Gastrocnemius medialis (tissue), 4 donors: ENCODE data around the gene PPFIA4.

Source experiments
- CTCF ChIP-seq, 5 experiments: fragments of 450-650 bp in 3 of 5; fragments of 200-600 bp in 2 of 5; sonication (generic) in 2 of 5; IDR thresholded peaks in 4 of 5; conservative IDR thresholded peaks in 1 of 5; 1 replicate in 4 of 5; 2 replicates in 1 of 5; pipeline ENCODE4 v1.5.1; 2016 to 2019; ENCODE audit warnings: antibody characterized with exemption in 5 of 5, mild to moderate bottlenecking in 3 of 5, moderate library complexity in 3 of 5
- POLR2A ChIP-seq, 2 donors: fragments of 450-650 bp; IDR thresholded peaks; one replicate each; pipeline ENCODE4 v1.6.1; 2017; ENCODE audit warnings: antibody characterized with exemption in 2 of 2, mild to moderate bottlenecking in 2 of 2, moderate library complexity in 2 of 2

- no peak for TF ChIP-seq CTCF (IDR thresholded peaks at IDR 0.05 in 4 of 5, conservative IDR thresholded peaks at IDR 0.05 in 1 of 5)
- no peak for TF ChIP-seq POLR2A (IDR thresholded peaks at IDR 0.05)
These were observed 72.7 kb downstream of the PPFIA4 start for GRCh38 chr1:203098914-203099520.
